Colonic mucosa (tissue), 4 donors: ENCODE measurements around the gene HOXB9. TPM values are rescaled to one million over a fixed set of nuclear protein-coding genes. Genes with fewer than 3 reads are reported as not detected.

Experiments used
- DNase-seq: peaks from one replicate; pipeline ENCODE4 v3.0.0-alpha.2; 2020
- H3K27ac ChIP-seq: fragments of 200-600 bp; one replicate; pipeline ENCODE4 v1.8.0; 2021
- H3K27me3 ChIP-seq: fragments of 200-600 bp; one replicate; pipeline ENCODE4 v1.8.0; 2021
- H3K36me3 ChIP-seq: fragments of 200-600 bp; one replicate; pipeline ENCODE4 v1.8.0; 2021
- H3K4me1 ChIP-seq: fragments of 200-600 bp; one replicate; pipeline ENCODE4 v1.8.0; 2021; ENCODE audit warnings: mild to moderate bottlenecking
- H3K4me3 ChIP-seq: fragments of 200-600 bp; one replicate; pipeline ENCODE4 v1.8.0; 2021
- H3K9ac ChIP-seq, 2 donors: one replicate each; pipeline ENCODE4 v1.7.0; 2013; ENCODE audit warnings: control low read depth in 2 of 2, low read depth in 2 of 2, low read length in 2 of 2
- H3K9me3 ChIP-seq: fragments of 200-600 bp; one replicate; pipeline ENCODE4 v1.8.0; 2021
- intact Hi-C: fragments of 100-400 bp; cut with DNase I; formaldehyde crosslinking; loops from one replicate; pipeline ENCODE4 v1.14.1; 2022
- total RNA-seq, 2 donors: library from RNA; stranded (reverse); fragmentation: NEBNext Ultra II Directional in 1 of 2; extraction: Animal tissue kit (Norgen Biotek cat#: 25700) in 1 of 2; gene quantifications; one replicate each; pipeline ENCODE4 v1.2.1, GENCODE V29; 2021
- TF ChIP-seq, protein P1 (sequence below): fragments of 200-600 bp; IDR thresholded peaks from one replicate; pipeline ENCODE4 v1.8.0; 2022; ENCODE audit warnings: antibody characterized with exemption, mild to moderate bottlenecking
- donor health status: healthy.
- donor health status: DM: no; HTN: no; CAD: no.
- donor health status: DM: no; HTN: no; CAD: no.

HOXB9 gene
- total RNA-seq, 2 donors from 2014 or later, result 37.1 to 73.9 TPM

DNA sequence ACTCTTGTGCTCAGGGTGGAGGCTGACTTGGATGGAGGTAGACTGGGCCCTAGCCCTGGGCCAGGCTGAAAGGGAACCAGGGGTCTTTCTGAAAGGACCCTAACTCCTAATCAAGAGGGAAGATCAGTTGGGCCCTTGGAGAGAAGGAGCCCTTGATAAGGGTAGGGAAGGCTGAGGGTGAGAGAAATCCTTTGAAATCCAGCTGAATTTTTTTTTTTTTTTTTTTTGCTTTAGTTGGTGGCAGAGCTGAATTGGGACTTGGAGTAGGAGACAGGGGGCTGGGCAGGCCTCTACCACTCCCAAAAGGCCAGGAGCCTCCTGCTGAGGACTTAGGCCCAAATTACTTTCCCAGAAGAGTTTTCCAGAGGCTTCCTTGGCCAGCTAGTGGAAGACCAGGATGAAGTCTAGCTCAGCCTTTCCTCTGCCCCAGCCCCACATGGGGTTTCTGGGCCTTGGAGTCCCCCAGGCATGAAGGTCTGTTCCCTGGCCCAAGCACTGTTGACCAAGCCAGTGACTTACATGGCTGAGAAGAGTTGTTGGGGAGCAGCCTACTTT lies 35.5 kb downstream of the HOXB9 start:
- Histone ChIP-seq H3K9me3 (no peaks in the 10 kb centered on the region), H3K4me1 (peaks cover 4% of the 10 kb centered on the region), H3K4me3 (peak overlapping the region; percentile 5), H3K9ac (peak overlapping the region; percentile 67 to 80), H3K27ac (peak overlapping the region; percentile 88), H3K27me3 (no peaks in the 10 kb centered on the region), H3K36me3 (peaks cover 8% of the 10 kb centered on the region)
- TF ChIP-seq, protein P1, sequence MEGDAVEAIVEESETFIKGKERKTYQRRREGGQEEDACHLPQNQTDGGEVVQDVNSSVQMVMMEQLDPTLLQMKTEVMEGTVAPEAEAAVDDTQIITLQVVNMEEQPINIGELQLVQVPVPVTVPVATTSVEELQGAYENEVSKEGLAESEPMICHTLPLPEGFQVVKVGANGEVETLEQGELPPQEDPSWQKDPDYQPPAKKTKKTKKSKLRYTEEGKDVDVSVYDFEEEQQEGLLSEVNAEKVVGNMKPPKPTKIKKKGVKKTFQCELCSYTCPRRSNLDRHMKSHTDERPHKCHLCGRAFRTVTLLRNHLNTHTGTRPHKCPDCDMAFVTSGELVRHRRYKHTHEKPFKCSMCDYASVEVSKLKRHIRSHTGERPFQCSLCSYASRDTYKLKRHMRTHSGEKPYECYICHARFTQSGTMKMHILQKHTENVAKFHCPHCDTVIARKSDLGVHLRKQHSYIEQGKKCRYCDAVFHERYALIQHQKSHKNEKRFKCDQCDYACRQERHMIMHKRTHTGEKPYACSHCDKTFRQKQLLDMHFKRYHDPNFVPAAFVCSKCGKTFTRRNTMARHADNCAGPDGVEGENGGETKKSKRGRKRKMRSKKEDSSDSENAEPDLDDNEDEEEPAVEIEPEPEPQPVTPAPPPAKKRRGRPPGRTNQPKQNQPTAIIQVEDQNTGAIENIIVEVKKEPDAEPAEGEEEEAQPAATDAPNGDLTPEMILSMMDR, result no peak
- intact Hi-C loops, result no loop called here
- no peak for DNase-seq

GRCh38 chr17:48589831-48590606 lies 36.1 kb downstream of the HOXB9 start, which contains the start of gene HOXB3:
TSS of gene HOXB3 (minus strand) at chr17:48590241. CDS start at chr17:48552474, 37,767 bp downstream.
- H3K27me3 ChIP-seq, result no peaks in the 10 kb centered on the region

GRCh38 chr17:48589060-48589830 lies 36.9 kb downstream of the HOXB9 start:
- Histone ChIP-seq H3K9me3 (no peaks in the 10 kb centered on the region), H3K9ac (peak overlapping the region; percentile 62 to 76), H3K36me3 (no peaks in the 10 kb centered on the region), H3K27me3 (no peaks in the 10 kb centered on the region), H3K4me1 (peaks cover 9% of the 10 kb centered on the region), H3K27ac (peak overlapping the region; percentile 88), H3K4me3 (peak overlapping the region; percentile 5)
- TF ChIP-seq, protein P1, result no peak
- intact Hi-C loops, result no loop called here
- DNase-seq, result no peak

More at GRCh38 chr17:48589831-48590606, 36.1 kb downstream of the HOXB9 start, which contains the start of gene HOXB3:
- TF ChIP-seq, protein P1, result no peak
- Histone ChIP-seq H3K27ac (peak within 1 kb of the TSS; percentile 88), H3K9me3 (no peaks in the 10 kb centered on the region), H3K36me3 (peaks cover 4% of the 10 kb centered on the region), H3K4me1 (peaks cover 7% of the 10 kb centered on the region), H3K4me3 (peak within 1 kb of the TSS; percentile 5), H3K9ac (peak within 1 kb of the TSS; percentile 67 to 80)
- intact Hi-C loops, result no loop called here
- no peak for DNase-seq

DNA sequence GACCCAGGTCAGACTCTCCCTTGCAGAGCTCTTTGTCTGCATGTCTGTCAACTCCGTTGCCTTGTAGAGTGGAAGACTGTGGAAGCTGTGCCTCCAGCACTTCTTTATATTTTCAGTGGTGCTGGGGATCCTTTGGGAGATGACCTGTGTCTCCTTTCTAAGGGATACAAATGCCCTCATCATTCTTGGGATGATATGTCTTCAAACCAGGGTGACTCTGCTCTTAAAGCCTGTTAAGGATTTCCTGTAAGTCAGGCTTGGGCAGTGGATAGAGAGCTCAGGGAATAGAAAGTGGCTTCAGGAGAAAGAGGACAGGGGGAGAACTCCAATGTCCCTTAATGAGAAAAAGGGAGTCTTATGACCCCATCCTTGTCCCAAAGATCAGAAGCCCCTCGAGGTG lies 37.6 kb downstream of the HOXB9 start:
- no peak for DNase-seq
- peak overlapping the region; percentile 88 for H3K27ac ChIP-seq
- peak overlapping the region; percentile 54 to 76 for H3K9ac ChIP-seq
- TF ChIP-seq, protein P1, result no peak
- H3K4me3 ChIP-seq, result no peak overlapping the region
- peaks cover 9% of the 10 kb centered on the region for H3K4me1 ChIP-seq
- no peaks in the 10 kb centered on the region for H3K27me3 ChIP-seq
- no peaks in the 10 kb centered on the region for H3K9me3 ChIP-seq
- intact Hi-C loops, result no loop called here
- no peaks in the 10 kb centered on the region for H3K36me3 ChIP-seq

GRCh38 chr17:48588074-48588415 lies 38.1 kb downstream of the HOXB9 start:
- Histone ChIP-seq H3K4me1 (peaks cover 9% of the 10 kb centered on the region), H3K9ac (peak overlapping the region; percentile 54 to 76), H3K27me3 (no peaks in the 10 kb centered on the region), H3K9me3 (no peaks in the 10 kb centered on the region), H3K4me3 (no peak overlapping the region), H3K36me3 (no peaks in the 10 kb centered on the region), H3K27ac (peak overlapping the region; percentile 88)
- intact Hi-C loops, result no loop called here
- TF ChIP-seq, protein P1, result no peak
- DNase-seq, result no peak
